SH-SY5Y (cell line): ENCODE measurements around the gene GPC5.

Experiments
- GATA2 ChIP-seq: IDR thresholded peaks from 2 replicates; pipeline ENCODE4 v1.6.1; 2011; ENCODE audit warnings: mild to moderate bottlenecking, low read depth, low read length
- GATA3 ChIP-seq: IDR thresholded peaks from 2 replicates; pipeline ENCODE4 v1.6.1; 2011; ENCODE audit warnings: low read depth, mild to moderate bottlenecking, low read length, moderate library complexity

GRCh38 chr13:91406619-91407018 lies 8.2 kb downstream of the GPC5 start:
- TF ChIP-seq GATA2 (no peak), GATA3 (no peak)
